Measurements from ENCODE around the gene CAPN13.

CAPN13 gene

GRCh38 chr2:30730736-30731647 lies 76.3 kb downstream of the CAPN13 start:
- in situ Hi-C loops (cut with MboI; ENCODE audit: low sequenced_read_pairs): no loop called here

GRCh38 chr2:30729031-30729430 lies 78.2 kb downstream of the CAPN13 start:
- in situ Hi-C loops (cut with MboI; ENCODE audit: low sequenced_read_pairs): no loop called here

GRCh38 chr2:30722936-30723725 lies 84.1 kb downstream of the CAPN13 start:
- in situ Hi-C loops (cut with MboI; ENCODE audit: low sequenced_read_pairs): loop anchor here (25.0 kb wide), 1 partner anchor 511 kb away; no protein-coding TSS in a partner anchor

GRCh38 chr2:30721668-30722647 lies 85.3 kb downstream of the CAPN13 start:
- in situ Hi-C loops (cut with MboI; ENCODE audit: low sequenced_read_pairs): loop anchor here (25.0 kb wide), 1 partner anchor 510 kb away; no protein-coding TSS in a partner anchor

GRCh38 chr2:30721241-30721640 lies 86.0 kb downstream of the CAPN13 start:
- in situ Hi-C loops (cut with MboI; ENCODE audit: low sequenced_read_pairs): loop anchor here (25.0 kb wide), 1 partner anchor 509 kb away; no protein-coding TSS in a partner anchor

GRCh38 chr2:30717081-30717650 lies 90.1 kb downstream of the CAPN13 start:
- in situ Hi-C loops (cut with MboI; ENCODE audit: low sequenced_read_pairs): loop anchor here (25.0 kb wide), 1 partner anchor 505 kb away; no protein-coding TSS in a partner anchor

- in situ Hi-C loops (cut with MboI; ENCODE audit: low sequenced_read_pairs): loop anchor here (25.0 kb wide), 1 partner anchor 504 kb away; no protein-coding TSS in a partner anchor
Observed at GRCh38 chr2:30716123-30716900, 90.9 kb downstream of the CAPN13 start.

- in situ Hi-C loops (cut with MboI; ENCODE audit: low sequenced_read_pairs): loop anchor here (25.0 kb wide), 1 partner anchor 503 kb away; no protein-coding TSS in a partner anchor
Observed at GRCh38 chr2:30714811-30715709, 92.2 kb downstream of the CAPN13 start.

GRCh38 chr2:30713698-30714097 lies 93.5 kb downstream of the CAPN13 start:
- in situ Hi-C loops (cut with MboI; ENCODE audit: low sequenced_read_pairs): loop anchor here (25.0 kb wide), 1 partner anchor 501 kb away; no protein-coding TSS in a partner anchor

GRCh38 chr2:30711646-30712085 lies 95.6 kb downstream of the CAPN13 start:
- in situ Hi-C loops (cut with MboI; ENCODE audit: low sequenced_read_pairs): loop anchor here (25.0 kb wide), 1 partner anchor 499 kb away; no protein-coding TSS in a partner anchor

- in situ Hi-C loops (cut with MboI; ENCODE audit: low sequenced_read_pairs): loop anchor here (25.0 kb wide), 1 partner anchor 498 kb away; no protein-coding TSS in a partner anchor
Observed at GRCh38 chr2:30710461-30710860, 96.8 kb downstream of the CAPN13 start.

GRCh38 chr2:30710016-30710415 lies 97.2 kb downstream of the CAPN13 start:
- in situ Hi-C loops (cut with MboI; ENCODE audit: low sequenced_read_pairs): loop anchor here (25.0 kb wide), 1 partner anchor 498 kb away; no protein-coding TSS in a partner anchor

GRCh38 chr2:30709516-30709915 lies 97.7 kb downstream of the CAPN13 start:
- in situ Hi-C loops (cut with MboI; ENCODE audit: low sequenced_read_pairs): loop anchor here (25.0 kb wide), 1 partner anchor 497 kb away; no protein-coding TSS in a partner anchor

- in situ Hi-C loops (cut with MboI; ENCODE audit: low sequenced_read_pairs): loop anchor here (25.0 kb wide), 1 partner anchor 496 kb away; no protein-coding TSS in a partner anchor
Observed at GRCh38 chr2:30708491-30709290, 98.6 kb downstream of the CAPN13 start.

GRCh38 chr2:30707304-30707903 lies 99.8 kb downstream of the CAPN13 start:
- in situ Hi-C loops (cut with MboI; ENCODE audit: low sequenced_read_pairs): loop anchor here (25.0 kb wide), 1 partner anchor 495 kb away; no protein-coding TSS in a partner anchor

Measured in hTERT RPE-1 (cell line).